Esophagus squamous epithelium (tissue), 5 donors: ENCODE measurements around the gene FGF14. TPM values are rescaled to one million over a fixed set of nuclear protein-coding genes. Genes with fewer than 3 reads are reported as not detected.

Experiments
- DNase-seq: peaks from one replicate; lab custom pipeline; 2025; lab: John Stamatoyannopoulos, UW
- H3K27ac ChIP-seq, 4 donors: fragments of 200-600 bp; sonication (generic); one replicate each; pipeline ENCODE4 v1.5.1; 2016 to 2019; ENCODE audit warnings: mild to moderate bottlenecking in 1 of 4
- H3K27me3 ChIP-seq, 4 donors: fragments of 200-600 bp; sonication (generic); 1 replicate in 3 of 4; 2 replicates in 1 of 4; pipeline versions ENCODE4 v1.5.1 to v1.6.0; 2017 to 2021; ENCODE audit warnings: antibody characterized with exemption in 1 of 4
- H3K36me3 ChIP-seq, 3 donors: fragments of 200-600 bp; sonication (generic); one replicate each; pipeline ENCODE4 v1.5.1; 2016 to 2019
- H3K4me1 ChIP-seq, 3 donors: fragments of 200-600 bp; sonication (generic); one replicate each; pipeline ENCODE4 v1.5.1; 2017 to 2019
- H3K4me3 ChIP-seq, 4 donors: fragments of 200-600 bp; sonication (generic); 1 replicate in 3 of 4; 2 replicates in 1 of 4; pipeline ENCODE4 v1.5.1; 2016 to 2019; ENCODE audit warnings: mild to moderate bottlenecking in 2 of 4, moderate library complexity in 1 of 4
- H3K9me3 ChIP-seq, 3 donors: fragments of 200-600 bp; sonication (generic); one replicate each; pipeline ENCODE4 v1.5.1; 2016 to 2019
- POLR2A ChIP-seq, 4 donors: fragments of 450-650 bp; IDR thresholded peaks; one replicate each; pipeline ENCODE4 v1.6.1; 2017; ENCODE audit warnings: antibody characterized with exemption in 4 of 4, mild to moderate bottlenecking in 4 of 4, moderate library complexity in 3 of 4
- WGBS, 2 donors: methylation state at CpG; one replicate each; pipeline ENCODE4 v1.1.5; 2018; 5-methylcytosine and 5-hydroxymethylcytosine counted together
- intact Hi-C: fragments of 100-400 bp; cut with DNase I; formaldehyde crosslinking; loops from one replicate; pipeline ENCODE4 v1.15.0; 2022
- total RNA-seq, 4 donors: library from RNA; depleted of rRNA; stranded (reverse); fragments of >200 nt; gene quantifications; one replicate each; pipeline ENCODE4 v1.1.0, GENCODE V29; 2016
- TF ChIP-seq, protein P1 (sequence below), 6 experiments: fragments of 450-650 bp in 4 of 6; fragments of 200-600 bp in 2 of 6; sonication (generic) in 2 of 6; IDR thresholded peaks; one replicate each; pipeline ENCODE4 v1.5.1; 2016 to 2019; ENCODE audit warnings: antibody characterized with exemption in 6 of 6, mild to moderate bottlenecking in 4 of 6, moderate library complexity in 4 of 6
- donor health status: DM: yes; HTN: yes; CAD: no.

Gene FGF14
- total RNA-seq, 4 donors from 2014 or later = 0.11 to 4.2 (median 1.0) TPM

DNA sequence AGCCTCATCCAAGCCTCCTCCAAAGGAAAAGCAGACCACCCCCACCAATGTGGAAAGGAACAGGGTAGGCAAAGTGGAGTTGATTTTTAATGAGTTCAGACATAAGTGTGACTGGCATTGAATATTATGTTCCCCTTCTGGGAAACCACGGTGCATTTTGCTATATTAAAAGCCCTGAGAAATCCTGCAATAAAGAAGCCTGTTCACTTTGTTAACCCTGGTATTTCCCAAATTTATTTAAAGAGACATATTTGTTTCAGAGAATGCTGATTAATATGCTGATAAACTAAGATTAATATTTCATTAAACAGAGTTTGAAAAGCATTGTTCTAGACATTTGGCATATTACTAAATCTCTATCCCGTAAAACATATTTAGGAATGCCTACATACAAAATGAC lies 151.4 kb downstream of the FGF14 start:
- 69 to 85% methylated on average over 2 of the region's 2 CpGs for WGBS, 2 donors
- Histone ChIP-seq H3K4me1 (no peaks in the 10 kb centered on the region), H3K9me3 (no peaks in the 10 kb centered on the region), H3K27me3 (no peaks in the 10 kb centered on the region), H3K27ac (no peak overlapping the region), H3K4me3 (no peak overlapping the region), H3K36me3 (no peaks in the 10 kb centered on the region)
- TF ChIP-seq, protein P1, sequence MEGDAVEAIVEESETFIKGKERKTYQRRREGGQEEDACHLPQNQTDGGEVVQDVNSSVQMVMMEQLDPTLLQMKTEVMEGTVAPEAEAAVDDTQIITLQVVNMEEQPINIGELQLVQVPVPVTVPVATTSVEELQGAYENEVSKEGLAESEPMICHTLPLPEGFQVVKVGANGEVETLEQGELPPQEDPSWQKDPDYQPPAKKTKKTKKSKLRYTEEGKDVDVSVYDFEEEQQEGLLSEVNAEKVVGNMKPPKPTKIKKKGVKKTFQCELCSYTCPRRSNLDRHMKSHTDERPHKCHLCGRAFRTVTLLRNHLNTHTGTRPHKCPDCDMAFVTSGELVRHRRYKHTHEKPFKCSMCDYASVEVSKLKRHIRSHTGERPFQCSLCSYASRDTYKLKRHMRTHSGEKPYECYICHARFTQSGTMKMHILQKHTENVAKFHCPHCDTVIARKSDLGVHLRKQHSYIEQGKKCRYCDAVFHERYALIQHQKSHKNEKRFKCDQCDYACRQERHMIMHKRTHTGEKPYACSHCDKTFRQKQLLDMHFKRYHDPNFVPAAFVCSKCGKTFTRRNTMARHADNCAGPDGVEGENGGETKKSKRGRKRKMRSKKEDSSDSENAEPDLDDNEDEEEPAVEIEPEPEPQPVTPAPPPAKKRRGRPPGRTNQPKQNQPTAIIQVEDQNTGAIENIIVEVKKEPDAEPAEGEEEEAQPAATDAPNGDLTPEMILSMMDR (IDR thresholded peaks at IDR 0.05) = no peak
- TF ChIP-seq POLR2A (IDR thresholded peaks at IDR 0.05) = no peak
- intact Hi-C loops = no loop called here
- no peak for DNase-seq

DNA sequence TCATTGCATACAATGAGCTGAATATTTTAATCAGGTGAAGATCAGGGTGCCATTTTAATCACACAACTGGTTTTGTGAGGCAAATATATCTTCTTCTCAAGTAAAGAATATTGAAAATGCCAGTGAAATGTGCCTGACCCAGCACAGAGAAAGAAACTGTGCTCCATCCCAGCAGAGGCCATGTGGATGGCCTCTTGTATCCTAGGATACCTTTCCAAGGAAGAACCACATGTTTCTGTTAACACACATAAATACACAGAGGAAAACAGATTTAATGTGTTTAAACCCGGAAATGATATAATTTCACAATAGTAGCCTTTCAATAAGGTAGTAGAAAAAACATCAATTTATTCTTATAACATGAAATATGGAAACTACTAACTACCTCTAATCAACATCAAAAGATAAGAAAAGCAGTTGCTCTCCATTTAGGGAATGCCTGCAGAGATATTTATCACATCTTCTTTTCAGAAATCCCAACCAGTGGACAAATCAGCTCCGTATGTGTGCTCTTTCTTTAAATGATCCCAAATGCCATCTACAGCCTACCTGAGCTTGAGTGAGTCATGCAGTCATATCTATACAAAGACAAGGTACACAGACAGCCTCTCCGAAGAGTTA lies 157.1 kb downstream of the FGF14 start:
- no peaks in the 10 kb centered on the region for H3K27me3 ChIP-seq
- H3K4me1 ChIP-seq = no peaks in the 10 kb centered on the region
- TF ChIP-seq, protein P1 (IDR thresholded peaks at IDR 0.05) = no peak
- no peak for TF ChIP-seq POLR2A (IDR thresholded peaks at IDR 0.05)
- no peak overlapping the region for H3K27ac ChIP-seq
- H3K4me3 ChIP-seq = no peak overlapping the region
- WGBS, 2 donors = 73 to 75% methylated on average over 3 of the region's 3 CpGs
- no peaks in the 10 kb centered on the region for H3K36me3 ChIP-seq
- no peak for DNase-seq
- intact Hi-C loops = no loop called here
- no peaks in the 10 kb centered on the region for H3K9me3 ChIP-seq

DNA sequence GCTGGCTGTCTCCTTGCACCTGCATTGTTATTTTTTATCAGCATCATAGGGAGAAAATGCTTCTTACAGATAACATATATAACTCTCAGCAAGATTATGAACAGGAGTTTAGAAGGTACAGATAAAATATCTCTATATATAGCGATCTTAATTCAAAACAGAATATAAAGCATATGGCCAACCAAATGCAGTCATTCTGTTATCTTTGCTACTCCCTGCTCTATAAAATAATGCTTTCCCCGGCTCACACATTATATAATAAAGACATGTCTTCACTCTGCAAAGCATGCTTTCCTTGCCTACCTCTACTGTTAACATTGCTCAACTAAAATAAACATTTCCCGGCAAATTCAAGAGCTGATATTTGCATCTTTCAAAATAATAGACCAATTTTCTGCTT lies 161.7 kb downstream of the FGF14 start:
- TF ChIP-seq POLR2A (IDR thresholded peaks at IDR 0.05) = no peak
- TF ChIP-seq, protein P1 (IDR thresholded peaks at IDR 0.05) = no peak
- no peak for DNase-seq
- no peak overlapping the region for H3K27ac ChIP-seq
- no peaks in the 10 kb centered on the region for H3K9me3 ChIP-seq
- 66 to 70% methylated on average over 3 of the region's 3 CpGs for WGBS, 2 donors
- H3K36me3 ChIP-seq = no peaks in the 10 kb centered on the region
- no peak overlapping the region for H3K4me3 ChIP-seq
- intact Hi-C loops = no loop called here
- no peaks in the 10 kb centered on the region for H3K4me1 ChIP-seq
- H3K27me3 ChIP-seq = no peaks in the 10 kb centered on the region

DNA sequence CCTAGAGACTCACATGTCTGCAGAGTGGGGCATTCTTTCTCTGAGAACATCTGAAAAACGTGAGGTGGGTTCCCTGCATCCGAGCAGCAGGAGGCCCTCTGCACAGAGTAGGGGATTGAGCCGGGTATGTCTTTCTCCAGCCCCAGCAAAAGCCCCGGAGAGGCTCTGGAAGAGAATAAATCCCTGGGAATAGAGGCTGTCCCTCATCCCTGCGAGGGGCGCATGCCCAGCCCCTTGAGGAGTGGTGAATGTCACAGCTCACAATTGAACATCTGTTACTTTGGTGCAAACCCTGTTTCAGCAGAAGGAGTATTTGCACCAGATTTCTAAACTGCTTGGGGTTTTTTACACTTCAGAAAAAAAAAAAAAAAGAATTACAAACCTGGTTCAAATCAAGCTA lies 164.6 kb downstream of the FGF14 start:
- intact Hi-C loops = no loop called here
- no peaks in the 10 kb centered on the region for H3K27me3 ChIP-seq
- TF ChIP-seq POLR2A (IDR thresholded peaks at IDR 0.05) = no peak
- TF ChIP-seq, protein P1 (IDR thresholded peaks at IDR 0.05) = no peak
- H3K4me1 ChIP-seq = no peaks in the 10 kb centered on the region
- no peak overlapping the region for H3K4me3 ChIP-seq
- H3K9me3 ChIP-seq = no peaks in the 10 kb centered on the region
- 80 to 83% methylated on average over 3 to 4 of the region's 6 CpGs for WGBS, 2 donors
- H3K27ac ChIP-seq = no peak overlapping the region
- H3K36me3 ChIP-seq = no peaks in the 10 kb centered on the region
- DNase-seq = no peak

DNA sequence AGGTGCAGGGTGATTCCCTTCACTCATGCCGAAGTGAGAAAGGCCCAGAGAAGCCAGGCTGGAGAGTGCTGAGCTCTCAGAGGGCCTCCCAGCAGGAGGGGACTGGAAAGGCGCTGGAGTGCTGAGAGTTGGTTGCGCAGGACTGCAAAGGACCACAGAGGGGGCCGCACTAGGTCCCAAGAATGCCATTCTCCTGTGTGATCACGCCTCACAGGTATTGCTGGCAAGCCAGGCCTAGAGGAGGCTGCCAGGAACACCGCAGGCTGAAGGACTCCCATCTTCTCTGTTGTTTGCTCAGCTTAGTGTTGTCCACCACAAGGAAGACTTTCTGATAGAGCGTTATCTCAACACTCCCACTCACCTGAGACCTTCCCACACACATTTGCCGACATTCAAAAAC lies 165.0 kb downstream of the FGF14 start:
- Histone ChIP-seq H3K4me3 (no peak overlapping the region), H3K36me3 (no peaks in the 10 kb centered on the region), H3K4me1 (no peaks in the 10 kb centered on the region), H3K27me3 (no peaks in the 10 kb centered on the region), H3K9me3 (no peaks in the 10 kb centered on the region), H3K27ac (no peak overlapping the region)
- intact Hi-C loops = no loop called here
- no peak for DNase-seq
- TF ChIP-seq POLR2A (IDR thresholded peaks at IDR 0.05) = no peak
- TF ChIP-seq, protein P1 (IDR thresholded peaks at IDR 0.05) = no peak
- 86 to 100% methylated on average over 4 of the region's 8 CpGs for WGBS, 2 donors
